HG03108 (cell line): Measurements from ENCODE around the gene PIGU.
"Not testable (repeated sequence)": the region's sequence is repeated elsewhere in the genome, so short reads cannot be mapped to it uniquely, and the experiment has no call there.

ENCODE experiments used
- ATAC-seq: cut with Tn5 transposase; IDR thresholded peaks from one replicate; pipeline ENCODE4 v1.9.1; 2021; ENCODE audit warnings: moderate library complexity; ENCODE audit not compliant: unreplicated experiment

The PIGU gene

GRCh38 chr20:34663213-34663943, 13.5 kb downstream of the PIGU start:
- no peak for ATAC-seq

- not testable (repeated sequence) for ATAC-seq
These were observed 15.1 kb downstream of the PIGU start for GRCh38 chr20:34661811-34662210.

- not testable (repeated sequence) for ATAC-seq
These were observed 18.2 kb downstream of the PIGU start for GRCh38 chr20:34658654-34659053.

GRCh38 chr20:34654207-34654744, 22.6 kb downstream of the PIGU start:
- no peak for ATAC-seq

- no peak for ATAC-seq
These were observed 25.7 kb downstream of the PIGU start for GRCh38 chr20:34651200-34651599.

GRCh38 chr20:34647737-34648136, 29.2 kb downstream of the PIGU start:
- no peak for ATAC-seq

- ATAC-seq, result no peak
These were observed 31.9 kb downstream of the PIGU start for GRCh38 chr20:34644951-34645350.

GRCh38 chr20:34644345-34644744, 32.5 kb downstream of the PIGU start:
- ATAC-seq, result no peak

- no peak for ATAC-seq
These were observed 33.0 kb downstream of the PIGU start for GRCh38 chr20:34643928-34644327.

GRCh38 chr20:34642009-34642408, 34.9 kb downstream of the PIGU start:
- no peak for ATAC-seq

GRCh38 chr20:34639755-34640222, 37.1 kb downstream of the PIGU start:
- no peak for ATAC-seq

- no peak for ATAC-seq
These were observed 38.4 kb downstream of the PIGU start for GRCh38 chr20:34638532-34638931.

GRCh38 chr20:34638039-34638292, 38.9 kb downstream of the PIGU start:
- ATAC-seq, result no peak

- no peak for ATAC-seq
These were observed 39.5 kb downstream of the PIGU start for GRCh38 chr20:34637245-34638038.

GRCh38 chr20:34636648-34637047, 40.2 kb downstream of the PIGU start:
- ATAC-seq, result no peak

- ATAC-seq, result no peak
These were observed 42.5 kb downstream of the PIGU start for GRCh38 chr20:34634392-34634791.

GRCh38 chr20:34632870-34633452, 43.9 kb downstream of the PIGU start:
- ATAC-seq, result no peak

GRCh38 chr20:34629904-34630303, 47.0 kb downstream of the PIGU start:
- ATAC-seq, result no peak

- no peak for ATAC-seq
These were observed 47.5 kb downstream of the PIGU start for GRCh38 chr20:34629342-34629741.

- ATAC-seq, result no peak
These were observed 48.9 kb downstream of the PIGU start for GRCh38 chr20:34628026-34628425.

- ATAC-seq, result no peak
These were observed 49.4 kb downstream of the PIGU start for GRCh38 chr20:34627458-34627857.

GRCh38 chr20:34626992-34627391, 49.9 kb downstream of the PIGU start:
- ATAC-seq, result no peak
